ENCODE data around the gene TAL1. TPM values are rescaled to one million over a fixed set of nuclear protein-coding genes. Genes with fewer than 3 reads are reported as not detected.

The TAL1 gene
- total RNA-seq, 6 donors from 2014 or later = 4.2 to 16.4 (median 10.8) TPM

GRCh38 chr1:47191940-47192457, 40.0 kb downstream of the TAL1 start:
- no peak for DNase-seq
- WGBS, 2 donors = 82% methylated on average over 4 of the region's 4 CpGs
- Histone ChIP-seq H3K4me1 (peaks cover 32 to 39% (median 35%) of the 10 kb centered on the region in 4 donors), H3K4me3 (no peak overlapping the region), H3K9me3 (no peaks in the 10 kb centered on the region), H3K27ac (peak overlapping the region; percentile 18 to 83 (median 66)), H3K27me3 (no peaks in the 10 kb centered on the region), H3K36me3 (no peaks in the 10 kb centered on the region)
- no peak for TF ChIP-seq POLR2AphosphoS5 (IDR thresholded peaks at IDR 0.05)
- TF ChIP-seq POLR2A (IDR thresholded peaks at IDR 0.05) = no peak
- no peak for TF ChIP-seq EP300 (IDR thresholded peaks at IDR 0.05)
- TF ChIP-seq, protein P1, sequence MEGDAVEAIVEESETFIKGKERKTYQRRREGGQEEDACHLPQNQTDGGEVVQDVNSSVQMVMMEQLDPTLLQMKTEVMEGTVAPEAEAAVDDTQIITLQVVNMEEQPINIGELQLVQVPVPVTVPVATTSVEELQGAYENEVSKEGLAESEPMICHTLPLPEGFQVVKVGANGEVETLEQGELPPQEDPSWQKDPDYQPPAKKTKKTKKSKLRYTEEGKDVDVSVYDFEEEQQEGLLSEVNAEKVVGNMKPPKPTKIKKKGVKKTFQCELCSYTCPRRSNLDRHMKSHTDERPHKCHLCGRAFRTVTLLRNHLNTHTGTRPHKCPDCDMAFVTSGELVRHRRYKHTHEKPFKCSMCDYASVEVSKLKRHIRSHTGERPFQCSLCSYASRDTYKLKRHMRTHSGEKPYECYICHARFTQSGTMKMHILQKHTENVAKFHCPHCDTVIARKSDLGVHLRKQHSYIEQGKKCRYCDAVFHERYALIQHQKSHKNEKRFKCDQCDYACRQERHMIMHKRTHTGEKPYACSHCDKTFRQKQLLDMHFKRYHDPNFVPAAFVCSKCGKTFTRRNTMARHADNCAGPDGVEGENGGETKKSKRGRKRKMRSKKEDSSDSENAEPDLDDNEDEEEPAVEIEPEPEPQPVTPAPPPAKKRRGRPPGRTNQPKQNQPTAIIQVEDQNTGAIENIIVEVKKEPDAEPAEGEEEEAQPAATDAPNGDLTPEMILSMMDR (IDR thresholded peaks at IDR 0.05) = no peak
- no peak for ATAC-seq (ENCODE audit: low FRiP score in 2 of 2)

GRCh38 chr1:47190857-47191256, 41.2 kb downstream of the TAL1 start:
- 92 to 100% methylated on average over 1 to 6 of the region's 6 CpGs for WGBS, 2 donors
- peak overlapping the region; percentile 82 to 86 (median 83) for H3K27ac ChIP-seq
- no peak for ATAC-seq (ENCODE audit: low FRiP score in 2 of 2)

DNA sequence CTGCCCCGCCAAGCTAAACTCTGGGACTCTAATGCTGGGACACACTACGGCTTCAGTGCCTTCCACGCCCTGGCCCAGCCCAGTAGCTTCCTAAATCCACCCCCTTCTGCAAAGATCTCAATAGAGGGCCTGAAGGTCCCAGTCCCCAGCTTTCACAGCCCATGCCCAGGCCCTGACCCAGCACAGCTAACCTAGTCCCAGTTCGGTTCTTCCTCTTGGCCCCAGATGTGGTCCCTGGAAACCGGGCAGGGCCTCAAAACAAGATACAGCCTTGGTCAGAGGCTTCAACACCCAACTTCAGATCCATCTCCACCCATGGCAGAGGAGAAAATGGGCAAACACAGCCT, 41.5 kb downstream of the TAL1 start:
- ATAC-seq (ENCODE audit: low FRiP score in 2 of 2) = no peak

More at GRCh38 chr1:47190857-47191256, 41.2 kb downstream of the TAL1 start:
- H3K27me3 ChIP-seq = no peaks in the 10 kb centered on the region
- H3K36me3 ChIP-seq = no peaks in the 10 kb centered on the region
- H3K4me3 ChIP-seq = no peak overlapping the region
- H3K4me1 ChIP-seq = peaks cover 32 to 39% (median 35%) of the 10 kb centered on the region in 4 donors
- H3K9me3 ChIP-seq = no peaks in the 10 kb centered on the region
- no peak for DNase-seq
- TF ChIP-seq, protein P1 (IDR thresholded peaks at IDR 0.05) = no peak
- TF ChIP-seq EP300 (IDR thresholded peaks at IDR 0.05) (no peak), POLR2A (IDR thresholded peaks at IDR 0.05) (no peak), POLR2AphosphoS5 (IDR thresholded peaks at IDR 0.05) (no peak)

DNA sequence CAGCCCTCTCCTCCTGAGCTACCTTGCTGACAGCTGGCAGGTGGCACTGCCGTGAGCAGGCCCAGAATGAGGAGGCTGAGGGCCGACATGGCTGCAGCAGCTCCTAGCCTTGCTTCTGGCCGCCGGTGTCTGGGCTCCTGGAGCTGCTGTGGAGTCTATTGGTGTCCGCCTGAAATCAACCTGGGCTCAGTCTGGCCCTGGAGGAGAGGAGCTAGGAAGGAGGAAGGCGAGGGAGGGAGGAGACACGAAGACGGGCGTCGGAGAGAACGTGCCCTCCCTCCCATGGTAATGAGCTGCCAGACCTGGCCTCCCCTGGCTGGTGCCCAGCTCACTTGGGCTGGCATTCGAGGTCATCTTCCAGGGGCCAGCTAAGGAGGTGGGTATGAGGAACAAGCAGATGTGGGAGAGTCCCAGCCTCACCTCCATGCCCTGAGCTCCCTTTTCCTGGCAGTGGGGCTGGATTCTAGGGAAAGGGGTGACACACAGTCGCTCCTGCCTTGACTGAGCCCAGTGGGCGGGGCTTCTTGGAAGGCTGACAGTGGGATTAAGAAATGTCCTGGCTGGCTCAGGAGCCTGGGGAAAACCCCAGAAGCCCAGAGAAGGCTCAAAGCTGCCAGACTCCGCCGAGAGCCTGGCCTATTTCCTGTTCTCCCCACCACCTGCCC, 42.0 kb downstream of the TAL1 start, which contains the start of gene PDZK1IP1:
Gene PDZK1IP1, minus strand, starts transcription at position 193 of the 665 bp plus-strand sequence. Its CDS starts 104 bp downstream, at position 89.
- WGBS, 2 donors = 28 to 49% methylated on average over 14 to 16 of the region's 16 CpGs
- H3K4me3 ChIP-seq = peak within 1 kb of the TSS in 3 of 4 donors; percentile 6 to 43 (median 34)

More for the DNA sequence above, 41.5 kb downstream of the TAL1 start:
- Histone ChIP-seq H3K27ac (peak overlapping the region; percentile 82 to 86 (median 83)), H3K27me3 (no peaks in the 10 kb centered on the region), H3K4me1 (peaks cover 32 to 39% (median 35%) of the 10 kb centered on the region in 4 donors), H3K9me3 (no peaks in the 10 kb centered on the region), H3K36me3 (no peaks in the 10 kb centered on the region), H3K4me3 (no peak overlapping the region)
- WGBS, 2 donors = 31 to 38% methylated on average over 5 of the region's 5 CpGs
- DNase-seq = no peak
- TF ChIP-seq POLR2AphosphoS5 (IDR thresholded peaks at IDR 0.05) (no peak), EP300 (IDR thresholded peaks at IDR 0.05) (no peak), POLR2A (IDR thresholded peaks at IDR 0.05) (no peak)
- TF ChIP-seq, protein P1 (IDR thresholded peaks at IDR 0.05) = no peak

More for the DNA sequence above, 42.0 kb downstream of the TAL1 start, which contains the start of gene PDZK1IP1:
- H3K9me3 ChIP-seq = no peaks in the 10 kb centered on the region
- no peaks in the 10 kb centered on the region for H3K36me3 ChIP-seq
- H3K4me1 ChIP-seq = peaks cover 32 to 39% (median 35%) of the 10 kb centered on the region in 4 donors
- no peaks in the 10 kb centered on the region for H3K27me3 ChIP-seq
- peak; percentile 81 to 94 for DNase-seq
- peak within 1 kb of the TSS; percentile 82 to 86 (median 83) for H3K27ac ChIP-seq
- TF ChIP-seq POLR2A (IDR thresholded peaks at IDR 0.05) (peak in 2 of 4 donors; percentile 44 to 63), POLR2AphosphoS5 (IDR thresholded peaks at IDR 0.05) (peak; percentile 44 to 64), EP300 (IDR thresholded peaks at IDR 0.05) (peak in 1 of 4 donors; percentile 60)
- TF ChIP-seq, protein P1 (IDR thresholded peaks at IDR 0.05) = no peak
- peak; percentile 85 to 89 for ATAC-seq (ENCODE audit: low FRiP score in 2 of 2)

Measured in upper lobe of left lung (tissue), 6 donors.